ENCODE measurements around the gene TBC1D4.
A peak's percentile ranks its signal among the peaks of the same experiment; 100 is the strongest.

Gene TBC1D4

DNA sequence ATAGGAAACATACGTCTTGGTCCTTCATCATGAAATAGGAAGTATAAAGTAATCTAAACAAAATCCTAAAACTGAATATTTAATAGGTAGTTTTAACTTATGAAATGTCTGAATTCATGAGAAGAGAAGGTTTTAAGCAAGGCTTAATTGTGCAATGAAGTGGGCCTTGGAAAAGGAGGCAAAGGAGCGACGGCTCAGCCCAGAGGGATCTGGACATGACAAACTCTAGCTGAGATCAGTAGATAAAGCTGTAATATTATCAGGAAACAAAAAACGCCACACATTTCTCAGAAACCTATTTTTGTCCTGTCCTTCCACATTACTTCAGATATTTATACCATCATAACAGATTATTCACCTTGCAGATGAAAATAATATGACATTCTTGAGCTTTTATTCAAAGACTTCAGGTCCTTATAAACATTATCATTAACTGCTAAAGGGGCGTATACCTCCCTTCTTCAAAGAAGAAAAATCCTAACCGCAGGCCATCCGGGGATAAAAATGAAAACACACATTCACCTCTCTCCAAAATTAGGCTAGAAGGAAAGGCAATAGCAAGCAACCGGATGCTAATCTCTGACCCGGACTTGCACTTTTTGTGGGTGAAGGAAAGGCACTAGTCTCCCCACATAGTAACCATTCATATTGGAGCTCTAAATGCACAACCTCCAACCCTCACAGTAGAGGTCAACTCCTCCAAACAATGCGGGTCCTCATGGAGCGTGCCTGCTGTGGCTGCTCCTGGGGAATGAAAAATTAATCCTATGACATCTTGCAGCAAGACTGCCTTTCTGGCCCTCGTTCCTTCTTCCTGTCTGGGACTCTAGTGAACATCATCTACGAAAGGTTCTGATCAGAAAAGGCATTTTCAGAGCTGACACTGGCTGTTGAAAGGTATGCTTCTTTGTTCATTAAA, 108.8 kb downstream of the TBC1D4 start:
- TF ChIP-seq, protein P1, sequence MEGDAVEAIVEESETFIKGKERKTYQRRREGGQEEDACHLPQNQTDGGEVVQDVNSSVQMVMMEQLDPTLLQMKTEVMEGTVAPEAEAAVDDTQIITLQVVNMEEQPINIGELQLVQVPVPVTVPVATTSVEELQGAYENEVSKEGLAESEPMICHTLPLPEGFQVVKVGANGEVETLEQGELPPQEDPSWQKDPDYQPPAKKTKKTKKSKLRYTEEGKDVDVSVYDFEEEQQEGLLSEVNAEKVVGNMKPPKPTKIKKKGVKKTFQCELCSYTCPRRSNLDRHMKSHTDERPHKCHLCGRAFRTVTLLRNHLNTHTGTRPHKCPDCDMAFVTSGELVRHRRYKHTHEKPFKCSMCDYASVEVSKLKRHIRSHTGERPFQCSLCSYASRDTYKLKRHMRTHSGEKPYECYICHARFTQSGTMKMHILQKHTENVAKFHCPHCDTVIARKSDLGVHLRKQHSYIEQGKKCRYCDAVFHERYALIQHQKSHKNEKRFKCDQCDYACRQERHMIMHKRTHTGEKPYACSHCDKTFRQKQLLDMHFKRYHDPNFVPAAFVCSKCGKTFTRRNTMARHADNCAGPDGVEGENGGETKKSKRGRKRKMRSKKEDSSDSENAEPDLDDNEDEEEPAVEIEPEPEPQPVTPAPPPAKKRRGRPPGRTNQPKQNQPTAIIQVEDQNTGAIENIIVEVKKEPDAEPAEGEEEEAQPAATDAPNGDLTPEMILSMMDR (IDR thresholded peaks at IDR 0.05; ENCODE audit: low read depth, low read length) = no peak
- in situ Hi-C loops (cut with HindIII; ENCODE audit: low sequenced_read_pairs) = no loop called here

DNA sequence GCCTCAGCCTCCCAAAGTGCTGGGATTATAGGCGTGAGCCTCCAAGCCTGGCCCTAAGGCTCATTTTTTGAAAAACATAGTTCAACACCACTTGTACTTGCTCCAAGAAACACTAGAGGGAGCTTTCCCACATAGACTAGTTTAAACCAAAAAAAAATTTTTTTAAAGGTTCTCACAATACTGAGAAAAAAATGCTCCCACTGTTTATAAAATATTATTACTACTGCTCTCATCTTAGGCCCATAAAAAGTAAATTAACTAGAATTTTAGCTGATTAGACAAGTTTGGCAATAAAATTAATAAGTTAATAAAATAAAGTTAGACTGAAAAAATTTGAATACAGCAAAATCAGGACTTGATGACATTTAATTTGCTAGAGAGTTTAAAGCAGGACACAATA, 109.5 kb downstream of the TBC1D4 start:
- peak; percentile 67 for DNase-seq (ENCODE audit: low read depth, low spot score)
- in situ Hi-C loops (cut with HindIII; ENCODE audit: low sequenced_read_pairs) = no loop called here
- TF ChIP-seq, protein P1 (IDR thresholded peaks at IDR 0.05; ENCODE audit: low read depth, low read length) = peak; percentile 75
- no peak overlapping the region for H3K4me3 ChIP-seq (ENCODE audit: low read depth, low read length)

More for the DNA sequence above, 108.8 kb downstream of the TBC1D4 start:
- no peak for DNase-seq (ENCODE audit: low read depth, low spot score)
- H3K4me3 ChIP-seq (ENCODE audit: low read depth, low read length) = no peak overlapping the region

DNA sequence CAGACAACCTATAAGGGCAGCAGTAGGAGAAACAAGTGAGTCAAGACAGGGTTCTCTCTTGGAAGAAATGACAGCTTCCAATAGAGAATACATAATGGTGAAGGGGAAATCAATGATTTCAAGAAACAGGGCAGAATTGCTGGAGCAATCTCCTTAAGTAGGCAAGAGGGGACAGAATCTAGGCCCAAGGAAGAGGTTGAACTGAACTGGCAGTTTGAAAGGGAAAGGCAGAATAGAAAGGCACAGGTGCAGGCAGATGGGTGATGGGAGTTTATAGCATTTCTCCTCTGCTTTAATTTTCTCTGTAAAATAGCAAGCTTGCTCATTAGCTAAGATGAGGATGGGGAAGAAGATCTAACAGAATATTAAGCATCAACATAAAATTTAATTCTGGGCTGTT, 110.8 kb downstream of the TBC1D4 start:
- TF ChIP-seq, protein P1 (IDR thresholded peaks at IDR 0.05; ENCODE audit: low read depth, low read length) = no peak
- no peak for DNase-seq (ENCODE audit: low read depth, low spot score)
- in situ Hi-C loops (cut with HindIII; ENCODE audit: low sequenced_read_pairs) = no loop called here
- no peak overlapping the region for H3K4me3 ChIP-seq (ENCODE audit: low read depth, low read length)

DNA sequence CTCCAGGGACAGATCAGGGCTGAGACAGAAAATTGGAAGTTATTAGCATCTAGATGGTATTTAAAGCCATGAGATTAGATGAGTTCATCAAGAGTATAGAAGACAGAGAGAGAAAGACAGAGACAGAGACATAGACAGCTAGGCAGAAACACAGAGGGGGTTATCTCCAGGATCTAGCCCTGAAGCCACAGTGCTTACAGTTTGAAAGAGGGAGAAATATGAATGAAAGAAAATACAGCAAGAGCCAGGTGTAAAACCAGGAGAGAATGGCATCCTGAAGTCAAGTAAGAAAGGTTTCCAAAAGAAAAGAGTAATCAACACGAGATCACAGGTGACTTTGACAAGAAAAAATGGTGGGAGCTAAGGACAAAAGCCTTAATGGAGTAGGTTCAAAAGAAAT, 111.2 kb downstream of the TBC1D4 start:
- TF ChIP-seq, protein P1 (IDR thresholded peaks at IDR 0.05; ENCODE audit: low read depth, low read length) = no peak
- no peak for DNase-seq (ENCODE audit: low read depth, low spot score)
- in situ Hi-C loops (cut with HindIII; ENCODE audit: low sequenced_read_pairs) = no loop called here
- H3K4me3 ChIP-seq (ENCODE audit: low read depth, low read length) = no peak overlapping the region

DNA sequence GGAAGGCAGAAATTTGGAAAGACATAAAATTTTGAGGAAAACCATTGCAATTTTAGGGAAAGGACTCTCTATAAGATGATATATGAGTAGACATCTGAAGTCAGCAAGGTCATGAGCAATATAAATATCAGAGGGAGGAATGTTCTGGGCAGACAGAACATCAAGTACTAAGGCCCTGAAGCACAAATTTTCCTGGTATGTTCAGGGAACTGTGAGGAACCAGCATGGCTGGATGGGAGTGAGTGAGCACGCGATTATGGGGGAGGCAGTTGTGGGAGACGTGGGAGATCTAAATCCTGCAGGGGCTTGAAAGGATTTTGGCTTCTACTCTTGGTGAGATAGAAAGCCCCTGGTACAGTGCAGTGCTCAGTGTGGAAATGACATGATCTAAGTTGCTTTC, 112.0 kb downstream of the TBC1D4 start:
- in situ Hi-C loops (cut with HindIII; ENCODE audit: low sequenced_read_pairs) = no loop called here
- TF ChIP-seq, protein P1 (IDR thresholded peaks at IDR 0.05; ENCODE audit: low read depth, low read length) = no peak
- no peak overlapping the region for H3K4me3 ChIP-seq (ENCODE audit: low read depth, low read length)
- DNase-seq (ENCODE audit: low read depth, low spot score) = no peak

DNA sequence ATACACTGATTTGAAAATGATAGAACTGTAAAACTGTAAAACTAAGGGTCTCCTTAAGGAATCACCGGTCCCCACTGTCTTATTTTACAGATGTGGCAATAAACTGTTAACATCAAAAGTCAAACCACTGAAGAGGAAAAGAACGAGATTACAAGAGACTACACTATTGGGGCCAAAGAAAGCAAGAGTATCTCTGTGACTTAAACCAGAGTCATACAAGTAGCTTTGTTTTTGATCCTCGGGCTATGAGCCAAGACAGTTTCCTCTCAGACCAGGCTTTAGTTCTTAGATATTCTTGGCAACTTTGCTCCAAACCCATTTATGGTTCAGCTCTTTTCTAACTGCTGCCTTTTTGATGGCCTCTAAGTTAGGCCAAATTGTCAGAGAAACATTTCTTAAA, 113.8 kb downstream of the TBC1D4 start:
- peak; percentile 96 for DNase-seq (ENCODE audit: low read depth, low spot score)
- H3K4me3 ChIP-seq (ENCODE audit: low read depth, low read length) = no peak overlapping the region
- in situ Hi-C loops (cut with HindIII; ENCODE audit: low sequenced_read_pairs) = no loop called here
- TF ChIP-seq, protein P1 (IDR thresholded peaks at IDR 0.05; ENCODE audit: low read depth, low read length) = no peak

All from astrocyte of the spinal cord (primary cell).